LNCAP (cell line): ENCODE results near the gene KIRREL3.

Experiments used
- TF ChIP-seq, protein P1 (sequence below): fragments of 450-650 bp; IDR thresholded peaks from 2 replicates; pipeline ENCODE4 v1.5.1; 2017; ENCODE audit warnings: mild to moderate bottlenecking

KIRREL3 gene

GRCh38 chr11:126408496-126408895 lies 592.1 kb downstream of the KIRREL3 start:
- TF ChIP-seq, protein P1, sequence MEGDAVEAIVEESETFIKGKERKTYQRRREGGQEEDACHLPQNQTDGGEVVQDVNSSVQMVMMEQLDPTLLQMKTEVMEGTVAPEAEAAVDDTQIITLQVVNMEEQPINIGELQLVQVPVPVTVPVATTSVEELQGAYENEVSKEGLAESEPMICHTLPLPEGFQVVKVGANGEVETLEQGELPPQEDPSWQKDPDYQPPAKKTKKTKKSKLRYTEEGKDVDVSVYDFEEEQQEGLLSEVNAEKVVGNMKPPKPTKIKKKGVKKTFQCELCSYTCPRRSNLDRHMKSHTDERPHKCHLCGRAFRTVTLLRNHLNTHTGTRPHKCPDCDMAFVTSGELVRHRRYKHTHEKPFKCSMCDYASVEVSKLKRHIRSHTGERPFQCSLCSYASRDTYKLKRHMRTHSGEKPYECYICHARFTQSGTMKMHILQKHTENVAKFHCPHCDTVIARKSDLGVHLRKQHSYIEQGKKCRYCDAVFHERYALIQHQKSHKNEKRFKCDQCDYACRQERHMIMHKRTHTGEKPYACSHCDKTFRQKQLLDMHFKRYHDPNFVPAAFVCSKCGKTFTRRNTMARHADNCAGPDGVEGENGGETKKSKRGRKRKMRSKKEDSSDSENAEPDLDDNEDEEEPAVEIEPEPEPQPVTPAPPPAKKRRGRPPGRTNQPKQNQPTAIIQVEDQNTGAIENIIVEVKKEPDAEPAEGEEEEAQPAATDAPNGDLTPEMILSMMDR: no peak

DNA sequence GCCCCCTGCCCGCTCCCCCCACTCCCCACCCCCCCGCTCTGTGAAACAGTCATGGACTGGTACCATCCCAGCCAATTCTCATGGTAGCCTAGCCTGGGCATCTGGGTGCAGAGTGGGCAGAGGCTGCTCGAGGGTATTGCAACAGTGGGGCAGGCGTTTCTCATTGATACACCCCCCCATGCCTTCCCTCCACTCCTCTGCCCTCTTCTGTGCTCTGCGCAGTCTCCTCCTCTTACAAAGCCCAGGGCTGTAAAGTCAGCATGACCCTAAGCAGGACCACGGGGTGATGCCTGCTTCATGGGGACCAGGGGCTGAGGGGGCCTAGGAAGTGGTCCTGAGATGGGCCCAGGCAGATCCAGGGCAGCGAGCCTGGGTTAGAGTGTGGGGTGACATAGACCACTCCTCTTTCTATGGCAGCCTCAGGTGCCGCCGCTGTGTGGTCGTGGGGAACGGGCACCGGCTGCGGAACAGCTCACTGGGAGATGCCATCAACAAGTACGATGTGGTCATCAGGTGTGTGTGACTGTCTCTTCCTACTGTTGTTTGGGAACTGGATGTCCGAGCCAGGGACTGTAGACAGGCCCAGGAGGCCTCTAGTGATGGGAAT lies 592.8 kb downstream of the KIRREL3 start:
- TF ChIP-seq, protein P1: no peak

GRCh38 chr11:126407101-126407521 lies 593.5 kb downstream of the KIRREL3 start:
- TF ChIP-seq, protein P1: no peak

DNA sequence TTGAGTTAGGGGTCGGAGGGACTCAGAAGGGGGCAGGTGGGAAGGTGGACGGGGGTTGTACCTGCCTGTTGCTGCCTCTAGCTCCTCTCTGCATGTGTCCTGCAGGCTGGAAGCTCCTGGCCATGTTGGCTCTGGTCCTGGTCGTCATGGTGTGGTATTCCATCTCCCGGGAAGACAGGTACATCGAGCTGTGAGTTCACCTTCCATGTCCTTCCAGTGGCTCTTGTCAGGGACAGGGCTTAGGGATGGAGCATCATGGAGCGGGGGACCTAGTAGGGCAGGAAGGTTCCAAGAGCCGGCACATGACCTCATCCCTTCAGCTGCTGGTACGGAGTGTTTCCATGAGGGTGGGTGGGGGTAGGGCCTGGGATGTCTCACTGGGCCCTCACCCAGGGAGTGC lies 594.2 kb downstream of the KIRREL3 start:
- TF ChIP-seq, protein P1: no peak

DNA sequence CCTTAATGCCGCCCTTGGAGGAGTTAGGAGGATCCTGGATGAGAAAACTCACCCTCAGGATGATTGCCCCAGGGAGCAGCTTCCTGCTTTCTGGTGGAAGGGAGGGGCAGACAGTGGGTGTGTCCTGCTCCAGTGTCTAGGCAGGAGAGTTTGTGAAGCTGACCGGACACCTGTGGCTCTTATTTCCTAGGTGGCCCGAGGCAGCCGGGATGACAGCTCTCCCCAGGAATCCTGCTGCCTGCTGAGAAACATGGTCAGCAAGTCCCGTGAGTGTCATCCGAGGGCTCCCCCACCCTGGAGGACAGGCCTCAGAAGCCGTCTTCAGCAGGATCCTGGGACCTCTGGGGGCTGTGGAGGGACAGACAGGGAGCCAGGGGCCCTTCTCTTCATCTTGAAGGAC lies 594.7 kb downstream of the KIRREL3 start:
- TF ChIP-seq, protein P1: no peak

DNA sequence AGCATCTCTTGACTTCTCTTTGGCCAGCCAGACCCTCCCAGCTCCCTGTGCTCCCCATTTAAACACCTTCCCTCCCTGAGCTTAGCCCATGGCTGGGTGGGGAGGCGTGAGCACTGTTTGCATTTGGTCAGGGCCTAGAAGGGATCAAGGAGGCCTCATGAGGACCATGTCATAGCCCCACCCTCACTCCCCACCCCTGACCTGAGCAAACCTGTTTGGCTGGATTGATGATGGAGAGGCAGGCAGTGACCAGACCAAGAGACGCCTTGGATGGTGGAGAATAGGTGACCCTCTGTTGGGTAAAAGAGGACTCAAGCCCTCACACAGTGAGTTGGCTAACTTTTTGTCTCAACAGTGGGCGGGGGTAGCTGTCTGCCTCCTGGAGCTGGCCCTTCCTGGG lies 595.2 kb downstream of the KIRREL3 start:
- TF ChIP-seq, protein P1: no peak

DNA sequence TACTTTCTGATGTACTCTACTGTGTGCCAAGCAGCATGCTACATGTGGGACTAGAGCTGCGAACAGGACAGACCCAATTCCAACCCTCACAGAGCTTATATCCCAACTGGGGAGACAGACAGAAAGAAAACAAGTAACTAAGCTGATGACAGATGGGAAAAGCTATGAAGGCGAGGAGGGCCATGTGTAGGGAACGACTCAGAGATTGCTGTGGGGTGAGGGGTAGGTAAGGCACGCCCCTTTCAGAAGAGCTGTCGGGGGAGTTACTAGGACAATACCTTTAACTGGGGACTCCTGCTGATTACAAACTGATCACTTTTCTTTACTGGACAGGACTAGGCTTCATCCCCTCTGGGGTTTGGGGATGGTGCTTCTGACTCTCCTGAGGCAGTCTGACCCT lies 596.2 kb downstream of the KIRREL3 start:
- TF ChIP-seq, protein P1: no peak

DNA sequence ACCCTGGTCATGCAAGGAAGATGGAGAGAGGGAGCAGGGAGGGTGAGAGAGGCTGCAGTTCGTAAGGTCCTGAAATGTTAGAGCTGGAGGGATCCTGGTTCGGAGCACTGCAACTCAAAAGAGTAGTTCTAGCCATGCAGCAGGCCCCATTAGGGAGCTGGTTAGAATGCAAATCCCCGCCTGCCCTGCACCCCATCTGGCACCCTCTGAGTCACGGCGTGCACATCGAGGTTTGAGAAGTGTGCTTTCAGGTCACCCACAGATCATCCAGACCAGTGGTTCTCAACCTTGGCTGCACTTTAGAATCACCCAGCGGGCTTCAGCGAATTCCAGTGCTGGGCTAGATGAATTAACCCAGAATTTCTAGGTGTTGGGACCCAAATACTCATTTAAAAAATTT lies 596.9 kb downstream of the KIRREL3 start:
- TF ChIP-seq, protein P1: no peak
